ENCODE data around the gene ARHGEF10L.

DNA sequence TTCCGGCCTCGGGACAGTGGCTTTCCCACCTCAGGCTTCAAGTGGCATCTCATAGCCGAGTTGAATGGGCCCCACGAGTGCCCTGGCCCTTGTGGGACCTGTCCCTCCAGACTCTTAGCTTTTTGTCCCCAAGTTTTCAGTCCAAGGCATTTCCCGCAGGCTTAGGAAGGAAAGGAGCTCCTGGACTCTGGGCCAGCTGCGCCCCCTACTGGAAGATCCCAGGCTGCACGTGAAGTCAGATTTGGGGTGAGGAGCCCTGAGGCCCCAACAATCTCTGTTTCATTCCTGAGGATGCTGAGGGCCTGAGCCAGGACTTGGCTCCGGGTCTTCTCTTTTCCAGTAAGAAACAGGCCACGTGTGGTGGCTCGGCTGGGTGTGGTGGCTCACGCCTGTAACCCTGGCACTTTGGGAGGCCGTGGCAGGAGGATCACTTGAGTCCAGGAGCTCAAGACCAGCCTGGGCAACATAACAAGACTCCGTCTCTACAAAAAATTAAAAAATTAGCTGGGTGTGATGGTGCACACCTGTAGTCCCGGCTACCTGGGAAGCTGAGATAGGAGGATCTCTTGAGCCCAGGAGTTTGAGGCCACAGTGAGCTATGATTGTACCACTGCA lies 67.4 kb downstream of the ARHGEF10L start:
- TF ChIP-seq, protein P1, sequence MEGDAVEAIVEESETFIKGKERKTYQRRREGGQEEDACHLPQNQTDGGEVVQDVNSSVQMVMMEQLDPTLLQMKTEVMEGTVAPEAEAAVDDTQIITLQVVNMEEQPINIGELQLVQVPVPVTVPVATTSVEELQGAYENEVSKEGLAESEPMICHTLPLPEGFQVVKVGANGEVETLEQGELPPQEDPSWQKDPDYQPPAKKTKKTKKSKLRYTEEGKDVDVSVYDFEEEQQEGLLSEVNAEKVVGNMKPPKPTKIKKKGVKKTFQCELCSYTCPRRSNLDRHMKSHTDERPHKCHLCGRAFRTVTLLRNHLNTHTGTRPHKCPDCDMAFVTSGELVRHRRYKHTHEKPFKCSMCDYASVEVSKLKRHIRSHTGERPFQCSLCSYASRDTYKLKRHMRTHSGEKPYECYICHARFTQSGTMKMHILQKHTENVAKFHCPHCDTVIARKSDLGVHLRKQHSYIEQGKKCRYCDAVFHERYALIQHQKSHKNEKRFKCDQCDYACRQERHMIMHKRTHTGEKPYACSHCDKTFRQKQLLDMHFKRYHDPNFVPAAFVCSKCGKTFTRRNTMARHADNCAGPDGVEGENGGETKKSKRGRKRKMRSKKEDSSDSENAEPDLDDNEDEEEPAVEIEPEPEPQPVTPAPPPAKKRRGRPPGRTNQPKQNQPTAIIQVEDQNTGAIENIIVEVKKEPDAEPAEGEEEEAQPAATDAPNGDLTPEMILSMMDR (IDR thresholded peaks at IDR 0.05; ENCODE audit: borderline replicate concordance, extremely low read depth, low read length, poor library complexity, severe bottlenecking), result peak; percentile 88
- no peak for TF ChIP-seq EZH2 (IDR thresholded peaks at IDR 0.05; ENCODE audit: borderline replicate concordance, low read depth, low read length, severe bottlenecking)
